Cardiac muscle cell (in vitro differentiated cells and primary cell): ENCODE data around the gene DHRSX. TPM values are rescaled to one million over a fixed set of nuclear protein-coding genes. Genes with fewer than 3 reads are reported as not detected.

ENCODE experiments used
- DNase-seq, 2 donors: peaks; one replicate each; pipeline versions ENCODE4 v3.0.0 to v3.0.0-alpha.2; 2010 to 2017; ENCODE audit warnings: low read depth in 1 of 2, low spot score in 1 of 2
- H3K27ac ChIP-seq: fragments of 200-600 bp; sonication (generic); 2 replicates; pipeline ENCODE4 v1.5.1; 2016
- H3K27me3 ChIP-seq: fragments of 200-600 bp; sonication (generic); 2 replicates; pipeline ENCODE4 v1.6.0; 2016; ENCODE audit warnings: control low read depth
- H3K36me3 ChIP-seq: fragments of 200-600 bp; sonication (generic); 2 replicates; pipeline ENCODE4 v1.5.1; 2016; ENCODE audit warnings: control low read depth
- H3K4me1 ChIP-seq: fragments of 200-600 bp; sonication (generic); 2 replicates; pipeline ENCODE4 v1.8.1; 2017; ENCODE audit warnings: low read depth, mild to moderate bottlenecking, mixed run types
- H3K4me3 ChIP-seq: fragments of 200-600 bp; sonication (generic); 2 replicates; pipeline ENCODE4 v1.5.1; 2016; ENCODE audit warnings: mild to moderate bottlenecking
- H3K9me3 ChIP-seq: fragments of 200-600 bp; sonication (generic); 2 replicates; pipeline ENCODE4 v1.5.1; 2017; ENCODE audit warnings: low read depth, mild to moderate bottlenecking, control low read depth
- polyA plus RNA-seq: library from polyadenylated mRNA; unstranded; fragments of >200 nt; fragmentation: Nextera tagmentation; extraction: Ambion mirVana; gene quantifications from 2 replicates; pipeline ENCODE4 v1.2.1, GENCODE V29; 2016
- total RNA-seq: library from RNA; depleted of rRNA; stranded (reverse); fragments of >200 nt; gene quantifications from 2 replicates; pipeline ENCODE4 v1.2.3, GENCODE V29; 2016
- TF ChIP-seq, protein P1 (sequence below): IDR thresholded peaks from 2 replicates; pipeline ENCODE4 v1.5.1; 2012; ENCODE audit warnings: low read depth, mild to moderate bottlenecking, low read length

Gene DHRSX
- total and polyA plus RNA-seq, 2 experiments from 2014 or later = 20.4 to 33.4 TPM

DNA sequence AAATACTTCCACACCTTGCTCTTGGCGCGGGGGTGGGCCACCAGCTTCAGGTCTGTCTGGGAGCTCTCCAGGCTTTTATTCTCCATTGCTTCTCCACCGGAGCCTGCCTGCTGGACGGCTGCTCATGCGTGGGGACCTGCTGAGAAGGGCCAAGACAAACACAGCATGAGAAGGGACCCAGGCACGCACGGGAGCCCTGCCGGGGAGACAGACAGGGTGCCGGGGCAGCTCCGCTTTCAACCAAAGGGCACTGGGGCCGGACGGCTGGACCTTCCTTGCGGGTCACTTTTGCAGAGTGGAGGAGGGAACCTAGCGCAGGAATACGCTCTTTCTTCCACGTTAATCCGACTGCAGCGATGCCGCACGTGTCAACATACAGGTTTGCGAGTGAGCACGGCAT is 10.1 kb downstream of the DHRSX start:
- no peaks in the 10 kb centered on the region for H3K9me3 ChIP-seq
- TF ChIP-seq, protein P1, sequence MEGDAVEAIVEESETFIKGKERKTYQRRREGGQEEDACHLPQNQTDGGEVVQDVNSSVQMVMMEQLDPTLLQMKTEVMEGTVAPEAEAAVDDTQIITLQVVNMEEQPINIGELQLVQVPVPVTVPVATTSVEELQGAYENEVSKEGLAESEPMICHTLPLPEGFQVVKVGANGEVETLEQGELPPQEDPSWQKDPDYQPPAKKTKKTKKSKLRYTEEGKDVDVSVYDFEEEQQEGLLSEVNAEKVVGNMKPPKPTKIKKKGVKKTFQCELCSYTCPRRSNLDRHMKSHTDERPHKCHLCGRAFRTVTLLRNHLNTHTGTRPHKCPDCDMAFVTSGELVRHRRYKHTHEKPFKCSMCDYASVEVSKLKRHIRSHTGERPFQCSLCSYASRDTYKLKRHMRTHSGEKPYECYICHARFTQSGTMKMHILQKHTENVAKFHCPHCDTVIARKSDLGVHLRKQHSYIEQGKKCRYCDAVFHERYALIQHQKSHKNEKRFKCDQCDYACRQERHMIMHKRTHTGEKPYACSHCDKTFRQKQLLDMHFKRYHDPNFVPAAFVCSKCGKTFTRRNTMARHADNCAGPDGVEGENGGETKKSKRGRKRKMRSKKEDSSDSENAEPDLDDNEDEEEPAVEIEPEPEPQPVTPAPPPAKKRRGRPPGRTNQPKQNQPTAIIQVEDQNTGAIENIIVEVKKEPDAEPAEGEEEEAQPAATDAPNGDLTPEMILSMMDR = no peak
- H3K36me3 ChIP-seq = peaks cover 16% of the 10 kb centered on the region
- H3K4me3 ChIP-seq = no peak overlapping the region
- no peaks in the 10 kb centered on the region for H3K27me3 ChIP-seq
- no peak overlapping the region for H3K27ac ChIP-seq
- H3K4me1 ChIP-seq = no peaks in the 10 kb centered on the region
- no peak for DNase-seq

DNA sequence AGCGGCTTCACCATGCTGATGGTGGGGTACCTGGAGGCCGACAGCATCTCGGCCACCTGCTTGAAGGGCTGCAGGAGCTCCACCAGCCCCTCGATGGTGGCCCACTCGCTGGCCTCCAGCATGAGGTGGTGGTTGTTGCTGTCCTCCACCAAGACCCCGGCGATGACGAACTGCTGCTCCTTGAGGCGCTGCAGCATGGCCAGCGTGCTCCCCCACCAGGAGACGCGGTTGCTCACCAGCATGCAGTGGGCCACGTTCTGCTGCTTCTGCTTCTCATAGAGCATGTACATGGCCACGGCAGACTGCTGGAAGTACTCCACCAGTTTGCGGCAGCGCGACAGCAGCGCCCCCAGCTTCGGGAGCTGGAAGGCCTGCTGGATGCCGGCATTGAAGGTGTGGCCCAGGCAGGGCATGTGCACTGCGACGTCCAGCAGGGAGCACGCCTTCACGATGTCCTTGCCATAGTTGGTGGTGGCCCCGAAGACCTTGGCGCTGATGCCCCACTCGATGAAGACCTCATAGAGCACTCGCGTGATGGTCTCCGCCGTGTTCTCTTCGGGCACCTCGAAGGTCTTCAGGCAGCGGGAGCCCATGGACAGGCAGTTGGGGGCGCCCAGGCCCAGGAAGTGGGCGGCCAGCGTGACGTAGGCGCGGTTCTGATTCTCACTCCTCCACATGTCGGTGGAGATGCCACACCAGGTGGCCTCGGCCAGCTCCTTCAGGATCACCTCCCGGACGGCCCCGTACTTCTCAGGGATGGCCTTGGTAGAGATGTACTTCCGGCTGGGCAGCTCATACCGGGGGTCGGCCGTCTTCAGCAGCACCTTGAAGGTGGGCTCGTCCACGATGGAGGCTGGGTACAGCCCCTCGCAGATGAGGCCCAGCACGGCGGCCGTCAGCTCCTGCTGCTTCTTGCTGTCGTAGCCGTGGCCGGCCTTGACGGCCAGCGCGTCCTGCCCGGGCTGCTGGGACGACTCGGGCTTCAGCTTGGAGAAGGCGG is 11.0 kb downstream of the DHRSX start:
- Histone ChIP-seq H3K9me3 (no peaks in the 10 kb centered on the region), H3K4me3 (no peak overlapping the region), H3K27me3 (no peaks in the 10 kb centered on the region), H3K27ac (no peak overlapping the region), H3K4me1 (peaks cover 1% of the 10 kb centered on the region), H3K36me3 (peaks cover 16% of the 10 kb centered on the region)
- DNase-seq = no peak
- TF ChIP-seq, protein P1 = no peak

GRCh38 chrX:2488621-2489285 is 12.0 kb downstream of the DHRSX start:
- H3K27me3 ChIP-seq = no peaks in the 10 kb centered on the region

DNA sequence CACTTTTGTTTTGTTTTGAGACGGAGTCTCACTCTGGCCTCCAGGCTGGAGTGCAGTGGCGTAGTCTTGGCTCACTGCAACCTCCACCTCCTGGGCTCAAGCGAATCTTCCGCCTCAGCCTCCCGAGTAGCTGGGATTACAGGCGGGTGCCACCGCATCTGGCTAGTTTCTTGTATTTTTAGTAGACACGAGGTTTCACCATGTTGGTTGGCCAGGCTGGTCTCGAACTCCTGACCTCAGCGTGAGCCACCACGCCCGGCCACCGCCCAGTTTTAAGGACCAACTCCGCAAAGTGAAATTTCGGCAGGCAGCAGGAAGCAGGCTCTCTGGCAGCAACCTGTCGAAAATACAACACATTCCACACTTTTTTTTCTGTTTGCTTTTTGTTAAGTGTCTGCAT is 13.4 kb downstream of the DHRSX start:
- no peak overlapping the region for H3K4me3 ChIP-seq
- TF ChIP-seq, protein P1 = no peak
- no peaks in the 10 kb centered on the region for H3K9me3 ChIP-seq
- H3K27ac ChIP-seq = no peak overlapping the region
- peaks cover 16% of the 10 kb centered on the region for H3K36me3 ChIP-seq
- peaks cover 10% of the 10 kb centered on the region for H3K4me1 ChIP-seq
- no peaks in the 10 kb centered on the region for H3K27me3 ChIP-seq
- no peak for DNase-seq

More at GRCh38 chrX:2488621-2489285, 12.0 kb downstream of the DHRSX start:
- Histone ChIP-seq H3K27ac (no peak overlapping the region), H3K4me3 (no peak overlapping the region), H3K36me3 (peaks cover 16% of the 10 kb centered on the region), H3K9me3 (no peaks in the 10 kb centered on the region), H3K4me1 (peaks cover 10% of the 10 kb centered on the region)
- no peak for DNase-seq
- TF ChIP-seq, protein P1 = no peak

GRCh38 chrX:2486476-2487133 is 14.2 kb downstream of the DHRSX start:
- H3K36me3 ChIP-seq = peaks cover 16% of the 10 kb centered on the region
- TF ChIP-seq, protein P1 = no peak
- H3K9me3 ChIP-seq = no peaks in the 10 kb centered on the region
- no peak for DNase-seq
- H3K4me3 ChIP-seq = no peak overlapping the region
- no peak overlapping the region for H3K27ac ChIP-seq
- peaks cover 10% of the 10 kb centered on the region for H3K4me1 ChIP-seq
- H3K27me3 ChIP-seq = no peaks in the 10 kb centered on the region
